ENCODE data around the gene SWSAP1.
"Not testable (repeated sequence)": the region's sequence is repeated elsewhere in the genome, so short reads cannot be mapped to it uniquely, and the experiment has no call there.

The SWSAP1 gene, protein sequence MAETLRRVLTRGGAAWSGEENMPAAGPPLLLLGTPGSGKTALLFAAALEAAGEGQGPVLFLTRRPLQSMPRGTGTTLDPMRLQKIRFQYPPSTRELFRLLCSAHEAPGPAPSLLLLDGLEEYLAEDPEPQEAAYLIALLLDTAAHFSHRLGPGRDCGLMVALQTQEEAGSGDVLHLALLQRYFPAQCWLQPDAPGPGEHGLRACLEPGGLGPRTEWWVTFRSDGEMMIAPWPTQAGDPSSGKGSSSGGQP

DNA sequence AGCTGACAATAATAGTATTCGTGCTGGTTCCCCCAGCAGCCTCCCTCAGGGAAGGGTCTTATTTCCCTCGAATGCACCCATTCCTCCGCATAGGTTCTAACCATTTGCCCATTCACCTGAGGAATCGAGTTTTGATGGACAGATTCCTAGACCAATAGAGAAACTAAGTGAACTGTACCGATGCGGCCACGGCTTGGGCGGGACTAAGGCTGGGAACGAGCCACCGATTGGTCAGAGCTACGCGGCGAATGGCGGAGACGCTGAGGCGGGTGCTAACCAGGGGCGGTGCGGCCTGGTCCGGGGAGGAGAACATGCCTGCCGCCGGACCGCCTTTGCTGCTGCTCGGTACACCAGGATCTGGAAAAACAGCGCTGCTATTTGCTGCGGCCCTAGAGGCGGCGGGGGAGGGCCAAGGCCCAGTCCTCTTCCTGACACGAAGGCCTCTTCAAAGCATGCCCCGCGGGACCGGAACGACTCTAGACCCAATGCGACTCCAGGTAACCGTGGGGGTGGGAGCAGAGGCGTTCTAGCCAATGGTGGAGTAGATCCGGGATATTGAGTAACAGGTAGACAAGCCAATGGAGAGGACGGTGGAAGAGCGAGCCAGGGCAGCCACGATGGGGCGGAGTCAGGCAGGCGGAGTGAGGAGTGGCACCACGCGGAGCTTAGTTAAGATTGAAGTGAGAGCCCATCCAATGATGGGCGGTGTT is at the start of gene SWSAP1:
TSS of gene SWSAP1 (plus strand) at position 234 of the 710 bp plus-strand sequence. CDS start at position 249, 15 bp downstream.
- H3K27me3 Mint-ChIP-seq: no peaks in the 10 kb centered on the region
- no peak within 1 kb of the TSS for H3K4me3 Mint-ChIP-seq
- DNase-seq (peak; percentile 98), ATAC-seq (replicated peaks) (peak; percentile 91 to 92)
- H3K9me3 Mint-ChIP-seq: peaks cover 0 to 2% of the 10 kb centered on the region in 2 donors
- peaks cover 23 to 27% of the 10 kb centered on the region in 2 donors for H3K4me1 Mint-ChIP-seq
- no peak within 1 kb of the TSS for H3K27ac Mint-ChIP-seq
- peaks cover 14 to 21% of the 10 kb centered on the region in 2 donors for H3K36me3 Mint-ChIP-seq

DNA sequence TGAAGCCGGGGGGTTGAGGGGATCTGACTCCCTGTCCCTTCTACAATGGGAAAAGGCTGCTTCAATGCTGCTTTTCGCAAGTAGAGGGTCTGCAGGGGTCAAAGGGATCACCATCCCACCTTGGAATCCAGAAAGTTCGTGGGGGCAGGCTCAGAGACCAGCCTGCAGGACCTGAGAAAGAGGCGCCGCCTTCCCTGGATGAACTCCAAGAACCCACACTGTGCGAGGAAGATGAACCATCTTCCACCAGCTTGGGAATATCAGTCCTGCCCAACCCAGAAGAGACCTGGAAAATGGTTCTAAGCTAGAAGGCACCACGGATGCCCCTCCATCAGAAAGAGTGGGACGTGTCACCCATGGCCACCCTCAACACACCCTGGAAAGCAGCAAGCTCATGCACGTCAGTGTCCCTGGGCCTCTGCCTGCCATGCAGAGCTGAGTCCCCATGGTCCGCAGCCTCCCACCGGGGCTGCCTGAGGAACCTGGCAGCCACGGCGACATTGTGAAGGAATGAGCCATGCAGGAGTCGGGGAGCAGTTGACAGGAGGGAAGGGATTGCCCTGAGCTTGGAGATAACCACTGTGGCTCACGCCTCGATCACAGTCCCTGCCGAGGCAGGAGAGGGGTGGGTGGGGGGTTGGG is 49.6 kb upstream of the SWSAP1 start:
- Mint-ChIP-seq H3K27ac (peak overlapping the region; percentile 96), H3K9me3 (no peaks in the 10 kb centered on the region), H3K27me3 (peaks cover 0 to 6% of the 10 kb centered on the region in 2 donors), H3K36me3 (peaks cover 2 to 4% of the 10 kb centered on the region in 2 donors), H3K4me3 (no peak overlapping the region), H3K4me1 (peaks cover 31 to 42% of the 10 kb centered on the region in 2 donors)
- no peak for DNase-seq
- ATAC-seq (replicated peaks): no peak

DNA sequence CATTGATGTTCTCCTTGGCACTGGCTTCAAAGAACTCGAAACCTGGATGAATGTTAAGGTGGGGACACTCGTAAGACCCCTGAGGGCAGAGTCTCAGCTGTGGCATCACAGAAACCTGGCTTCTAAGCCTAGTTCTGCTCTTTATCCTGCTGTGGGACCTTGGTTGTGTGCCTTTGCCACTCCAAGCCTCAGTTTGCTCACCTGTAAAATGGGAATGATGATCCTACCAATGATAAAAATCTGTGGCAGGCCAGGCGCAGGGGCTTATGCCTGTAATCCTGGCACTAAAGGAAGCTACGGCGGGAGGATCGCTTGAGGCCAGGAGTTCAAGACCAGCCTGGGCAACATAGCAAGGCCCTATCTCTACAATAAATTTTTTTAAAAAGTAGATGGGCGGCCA is 48.9 kb upstream of the SWSAP1 start:
- H3K4me3 Mint-ChIP-seq: no peak overlapping the region
- peaks cover 29 to 38% of the 10 kb centered on the region in 2 donors for H3K4me1 Mint-ChIP-seq
- ATAC-seq (replicated peaks) (no peak), DNase-seq (no peak)
- peaks cover 4 to 7% of the 10 kb centered on the region in 2 donors for H3K36me3 Mint-ChIP-seq
- no peaks in the 10 kb centered on the region for H3K9me3 Mint-ChIP-seq
- peaks cover 0 to 6% of the 10 kb centered on the region in 2 donors for H3K27me3 Mint-ChIP-seq
- H3K27ac Mint-ChIP-seq: no peak overlapping the region

DNA sequence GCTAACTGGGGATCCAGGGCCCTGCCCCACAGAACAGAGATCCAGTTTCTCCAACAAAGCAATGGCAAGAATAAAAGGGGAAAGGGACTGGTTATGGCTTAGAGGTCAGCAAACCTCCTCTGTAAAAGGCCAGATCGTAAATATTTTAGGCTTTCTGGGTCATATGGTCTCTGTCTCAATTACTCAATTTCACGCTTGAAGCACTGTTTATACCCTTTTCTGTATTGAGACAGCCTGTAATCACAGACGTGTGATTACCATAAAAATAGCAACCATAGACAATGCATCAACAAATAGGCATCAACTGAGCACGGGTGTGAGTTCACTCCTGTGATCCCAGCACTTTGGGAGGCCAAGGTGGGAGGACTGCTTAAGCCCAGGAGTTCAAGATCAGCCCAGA is 44.3 kb upstream of the SWSAP1 start:
- DNase-seq: no peak

DNA sequence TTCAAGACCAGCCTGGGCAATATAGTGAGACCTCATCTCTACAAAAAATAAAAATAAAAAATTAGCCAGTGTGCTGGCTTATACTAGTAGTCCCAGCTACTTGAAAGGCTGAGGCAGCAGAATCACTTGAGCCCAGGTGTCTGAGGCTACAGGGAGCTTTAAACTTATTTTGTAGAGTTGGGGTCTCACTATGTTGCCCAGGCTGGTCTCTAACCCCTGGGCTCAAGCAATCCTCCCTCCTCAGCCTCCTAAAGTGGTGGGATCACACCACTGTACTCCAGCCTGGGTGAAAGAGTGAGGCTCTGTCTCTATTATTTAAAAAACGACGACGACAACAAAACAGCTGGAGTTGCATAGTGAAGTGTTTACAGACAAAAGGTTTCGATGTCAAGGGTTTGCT is 43.0 kb upstream of the SWSAP1 start:
- Mint-ChIP-seq H3K27ac (no peak overlapping the region), H3K27me3 (no peaks in the 10 kb centered on the region), H3K36me3 (peaks cover 20 to 43% of the 10 kb centered on the region in 2 donors), H3K4me1 (no peaks in the 10 kb centered on the region), H3K4me3 (no peak overlapping the region), H3K9me3 (peaks cover 5% of the 10 kb centered on the region in 2 donors)
- ATAC-seq (replicated peaks): no peak
- DNase-seq: no peak

More for the DNA sequence above, 44.3 kb upstream of the SWSAP1 start:
- Mint-ChIP-seq H3K4me3 (no peak overlapping the region), H3K27ac (no peak overlapping the region), H3K4me1 (no peaks in the 10 kb centered on the region), H3K9me3 (peaks cover 0 to under 1% of the 10 kb centered on the region in 2 donors), H3K27me3 (no peaks in the 10 kb centered on the region), H3K36me3 (peaks cover 13 to 30% of the 10 kb centered on the region in 2 donors)
- no peak for ATAC-seq (replicated peaks)

DNA sequence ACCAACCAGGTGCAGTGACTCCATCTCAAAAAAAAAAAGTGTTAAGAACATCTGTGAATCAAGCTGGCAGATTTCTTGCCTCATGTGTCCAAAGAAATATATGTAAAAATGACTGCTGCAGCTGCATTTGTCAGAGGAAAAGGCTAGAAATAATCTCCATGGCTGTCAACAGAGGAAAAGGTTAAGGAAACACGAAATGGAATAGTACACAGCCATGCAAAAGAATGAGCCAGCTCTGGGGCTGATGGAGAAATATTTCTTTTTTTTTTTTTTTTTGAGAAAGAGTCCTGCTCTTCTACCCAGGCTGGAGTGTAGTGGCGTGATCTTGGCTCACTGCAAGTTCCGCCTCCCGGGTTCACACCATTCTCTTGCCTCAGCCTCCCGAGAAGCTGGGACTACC is 41.6 kb upstream of the SWSAP1 start:
- no peak overlapping the region for H3K4me3 Mint-ChIP-seq
- no peak overlapping the region for H3K27ac Mint-ChIP-seq
- H3K36me3 Mint-ChIP-seq: peaks cover 18 to 44% of the 10 kb centered on the region in 2 donors
- H3K27me3 Mint-ChIP-seq: no peaks in the 10 kb centered on the region
- no peaks in the 10 kb centered on the region for H3K4me1 Mint-ChIP-seq
- ATAC-seq (replicated peaks) (no peak), DNase-seq (no peak)
- peaks cover 5% of the 10 kb centered on the region in 2 donors for H3K9me3 Mint-ChIP-seq

DNA sequence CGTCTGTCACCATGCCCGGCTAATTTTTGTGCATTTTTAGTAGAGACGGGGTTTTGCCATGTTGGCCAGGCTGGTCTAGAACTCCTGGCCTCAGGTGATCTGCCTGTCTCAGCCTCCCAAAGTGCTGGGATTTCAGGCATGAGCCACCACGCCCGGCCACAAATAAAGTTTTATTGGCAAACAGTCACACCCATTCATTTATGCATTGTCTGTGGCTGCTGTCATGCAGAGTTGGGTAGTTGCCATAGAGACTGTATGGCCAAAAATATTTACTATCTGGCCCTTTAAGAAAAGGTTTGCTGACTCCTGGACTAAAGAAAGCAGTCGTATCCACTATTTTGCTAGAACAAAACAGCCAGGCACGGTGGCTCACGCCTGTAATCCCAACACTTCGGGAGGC is 40.6 kb upstream of the SWSAP1 start:
- H3K36me3 Mint-ChIP-seq: peaks cover 18 to 44% of the 10 kb centered on the region in 2 donors
- H3K9me3 Mint-ChIP-seq, H3K4me1 Mint-ChIP-seq, DNase-seq, H3K27me3 Mint-ChIP-seq, H3K4me3 Mint-ChIP-seq: not testable (repeated sequence)
- ATAC-seq (replicated peaks): peak in 1 of 2 donors; percentile 56
- peak overlapping the region; percentile 42 for H3K27ac Mint-ChIP-seq

DNA sequence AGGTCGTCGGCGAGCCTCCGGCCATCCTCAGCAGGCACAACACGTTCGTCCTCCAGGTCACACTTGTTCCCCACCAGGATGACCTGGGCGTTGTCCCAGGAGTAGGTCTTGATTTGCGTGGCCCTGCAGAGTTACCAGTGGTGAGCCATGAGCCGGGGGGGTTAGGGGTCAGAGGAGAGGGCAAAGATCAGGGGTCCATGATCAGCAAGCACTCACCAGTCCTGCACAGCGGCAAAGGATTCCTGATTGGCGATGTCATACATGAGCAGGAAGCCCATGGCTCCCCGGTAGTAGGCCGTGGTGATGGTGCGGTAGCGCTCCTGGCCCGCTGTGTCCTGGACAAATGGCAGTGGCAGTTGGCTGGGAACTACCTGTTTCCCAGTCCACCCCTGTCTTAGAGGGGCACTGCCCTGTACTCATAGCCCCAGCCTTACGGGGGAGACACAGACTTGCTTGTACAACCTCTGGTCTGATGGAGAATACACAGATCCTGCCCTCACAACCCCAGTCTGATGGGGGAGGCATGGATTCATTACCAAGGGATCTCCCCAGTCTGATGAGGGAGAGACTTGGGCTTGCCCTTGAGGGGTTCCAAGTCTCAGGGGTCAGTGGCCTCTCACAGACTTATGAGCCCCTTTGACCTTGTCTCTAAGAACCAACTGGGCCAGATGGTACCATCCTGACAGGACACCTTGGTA is 38.9 kb upstream of the SWSAP1 start:
- DNase-seq: no peak
- ATAC-seq (replicated peaks): no peak

DNA sequence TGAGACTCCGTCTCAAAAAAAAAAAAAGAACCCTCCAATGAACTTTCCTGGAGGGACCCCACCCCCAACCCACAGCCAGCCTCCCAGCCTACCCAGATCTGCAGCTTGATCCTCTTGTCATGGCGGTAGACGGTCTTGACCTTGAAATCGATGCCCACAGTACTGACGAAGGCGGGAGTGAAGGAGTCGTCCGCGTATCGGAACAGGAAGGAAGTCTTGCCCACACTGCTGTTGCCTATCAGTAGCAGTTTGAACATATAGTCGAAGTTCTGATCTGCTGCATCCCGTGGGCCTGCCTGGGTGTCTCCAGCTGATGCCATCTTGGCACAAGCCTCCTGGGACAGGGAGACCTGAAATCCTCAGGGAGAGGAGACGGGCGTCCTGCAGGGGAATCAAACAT is 37.4 kb upstream of the SWSAP1 start:
- ATAC-seq (replicated peaks) (peak in 1 of 2 donors; percentile 12), DNase-seq (no peak)
- Mint-ChIP-seq H3K27me3 (no peaks in the 10 kb centered on the region), H3K9me3 (peaks cover 5% of the 10 kb centered on the region in 2 donors), H3K36me3 (peaks cover 16 to 37% of the 10 kb centered on the region in 2 donors), H3K4me1 (peaks cover 9 to 21% of the 10 kb centered on the region in 2 donors), H3K27ac (no peak overlapping the region), H3K4me3 (no peak overlapping the region)

More for the DNA sequence above, 38.9 kb upstream of the SWSAP1 start:
- peaks cover 5% of the 10 kb centered on the region in 2 donors for H3K9me3 Mint-ChIP-seq
- peaks cover 9 to 21% of the 10 kb centered on the region in 2 donors for H3K4me1 Mint-ChIP-seq
- no peaks in the 10 kb centered on the region for H3K27me3 Mint-ChIP-seq
- H3K27ac Mint-ChIP-seq: no peak overlapping the region
- H3K36me3 Mint-ChIP-seq: peaks cover 18 to 37% of the 10 kb centered on the region in 2 donors
- H3K4me3 Mint-ChIP-seq: no peak overlapping the region

DNA sequence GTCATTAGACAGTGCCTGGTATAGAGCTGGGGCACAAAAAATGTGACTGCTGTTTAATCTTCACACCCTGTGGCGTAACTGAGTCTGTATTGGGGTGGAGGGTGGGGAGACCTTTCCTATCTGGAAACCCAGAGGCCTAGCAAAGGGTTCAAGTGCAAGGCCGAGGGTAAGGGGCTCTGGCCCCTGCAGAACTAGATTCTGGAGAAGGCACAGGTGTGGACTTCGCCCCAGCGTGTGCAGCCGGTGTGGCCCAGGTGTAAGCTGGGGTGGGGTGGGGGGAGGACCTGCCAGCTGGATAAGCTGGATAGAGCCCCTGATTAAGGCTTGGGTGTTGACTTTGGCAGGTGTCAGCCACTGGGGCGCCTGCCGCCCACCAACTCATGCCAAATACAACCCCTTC is 36.3 kb upstream of the SWSAP1 start:
- Mint-ChIP-seq H3K36me3 (peaks cover 15 to 37% of the 10 kb centered on the region in 2 donors), H3K4me3 (no peak overlapping the region), H3K27me3 (no peaks in the 10 kb centered on the region), H3K27ac (no peak overlapping the region), H3K4me1 (peaks cover 10 to 21% of the 10 kb centered on the region in 2 donors), H3K9me3 (peaks cover 5% of the 10 kb centered on the region in 2 donors)
- DNase-seq: no peak
- no peak for ATAC-seq (replicated peaks)

DNA sequence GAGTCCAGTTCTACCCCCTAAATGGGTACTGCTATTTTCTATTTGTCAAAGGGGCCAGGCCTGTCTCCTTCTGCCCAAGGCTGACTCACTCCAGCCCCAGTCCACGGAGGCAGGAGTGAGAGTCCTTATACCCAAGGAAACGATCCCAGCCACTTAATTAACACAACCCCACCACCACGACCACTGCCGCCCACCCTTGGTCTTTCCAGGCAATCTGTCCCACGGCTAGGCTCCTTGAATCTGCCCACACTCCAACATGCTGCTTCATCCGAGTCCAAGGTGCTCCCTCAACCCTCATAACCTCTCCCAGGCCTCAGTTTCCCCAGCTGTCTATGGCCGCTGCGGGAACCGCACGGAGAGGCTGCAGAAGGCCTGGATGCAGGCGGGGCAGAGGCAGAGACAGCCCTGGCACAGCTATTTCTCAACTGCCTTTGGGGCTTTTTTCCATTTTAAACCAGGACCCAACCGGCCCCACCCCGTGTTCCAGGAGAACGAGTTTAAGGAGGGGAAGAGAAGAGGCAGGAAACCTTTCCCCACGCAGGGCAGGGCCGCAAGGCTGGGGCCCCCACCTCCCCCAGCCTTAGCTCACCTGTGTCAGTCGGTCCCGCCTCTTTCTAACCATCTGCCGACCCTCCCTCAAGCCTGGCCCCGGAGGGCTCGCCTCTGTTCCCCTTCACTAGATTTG is 35.8 kb upstream of the SWSAP1 start:
- DNase-seq (no peak), ATAC-seq (replicated peaks) (no peak)
- H3K4me3 Mint-ChIP-seq: peak overlapping the region; percentile 84 to 88
- H3K36me3 Mint-ChIP-seq: peaks cover 15 to 31% of the 10 kb centered on the region in 2 donors
- no peak overlapping the region for H3K27ac Mint-ChIP-seq
- peaks cover 10 to 21% of the 10 kb centered on the region in 2 donors for H3K4me1 Mint-ChIP-seq
- H3K27me3 Mint-ChIP-seq: no peaks in the 10 kb centered on the region
- H3K9me3 Mint-ChIP-seq: peaks cover 5% of the 10 kb centered on the region in 2 donors

DNA sequence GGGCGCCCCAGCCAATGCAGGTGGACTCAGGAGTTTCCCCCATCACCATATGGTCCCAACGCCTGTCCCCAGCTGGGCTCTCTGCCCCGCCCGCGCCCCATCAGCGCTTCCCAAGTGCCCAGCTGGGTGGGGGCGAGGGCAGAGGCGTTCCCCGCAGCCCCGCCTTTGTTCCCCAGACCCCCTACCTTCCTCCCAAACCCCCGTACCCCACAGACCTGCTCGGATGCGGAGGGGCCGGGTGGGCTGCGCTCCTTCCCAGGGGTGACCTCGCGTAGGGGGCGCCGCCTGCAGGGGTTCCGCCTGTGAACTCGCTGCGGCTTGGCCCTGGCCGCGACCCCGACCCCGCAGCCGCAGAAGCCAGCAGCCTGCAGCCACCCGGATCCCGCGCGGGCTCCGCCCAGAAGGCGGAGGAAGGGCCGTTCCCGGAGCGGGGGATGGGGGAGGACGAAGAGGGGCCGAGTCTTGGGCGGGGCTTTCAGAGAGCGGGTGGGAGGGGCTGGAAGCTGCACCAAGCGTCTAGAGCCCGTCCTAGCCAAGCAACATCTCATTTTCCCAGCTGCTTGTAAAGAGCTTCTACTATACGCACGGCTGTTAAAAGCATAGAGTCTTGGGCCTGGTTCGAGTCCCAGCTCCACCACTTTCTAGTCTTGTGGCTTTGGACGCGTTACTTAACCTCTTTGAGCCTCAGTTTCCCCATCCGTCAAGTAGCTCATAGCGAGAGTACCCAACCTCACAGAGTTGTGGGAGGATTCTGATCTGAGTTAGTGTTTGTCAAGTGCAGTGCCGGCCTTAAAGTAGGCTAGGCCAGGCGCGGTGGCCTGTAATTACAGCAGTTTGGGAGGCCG is 35.0 kb upstream of the SWSAP1 start, which contains the start of gene RAB3D:
TSS of gene RAB3D (minus strand) at position 404 of the 845 bp plus-strand sequence. CDS start 2,258 bp downstream, outside the sequence.
- Mint-ChIP-seq H3K27ac (peak within 1 kb of the TSS; percentile 75), H3K4me3 (peak within 1 kb of the TSS; percentile 84 to 88), H3K9me3 (peaks cover 5% of the 10 kb centered on the region in 2 donors), H3K36me3 (peaks cover 12 to 26% of the 10 kb centered on the region in 2 donors), H3K27me3 (no peaks in the 10 kb centered on the region), H3K4me1 (peaks cover 12 to 24% of the 10 kb centered on the region in 2 donors)
- ATAC-seq (replicated peaks): peak; percentile 97 to 98
- DNase-seq: peak; percentile 66

DNA sequence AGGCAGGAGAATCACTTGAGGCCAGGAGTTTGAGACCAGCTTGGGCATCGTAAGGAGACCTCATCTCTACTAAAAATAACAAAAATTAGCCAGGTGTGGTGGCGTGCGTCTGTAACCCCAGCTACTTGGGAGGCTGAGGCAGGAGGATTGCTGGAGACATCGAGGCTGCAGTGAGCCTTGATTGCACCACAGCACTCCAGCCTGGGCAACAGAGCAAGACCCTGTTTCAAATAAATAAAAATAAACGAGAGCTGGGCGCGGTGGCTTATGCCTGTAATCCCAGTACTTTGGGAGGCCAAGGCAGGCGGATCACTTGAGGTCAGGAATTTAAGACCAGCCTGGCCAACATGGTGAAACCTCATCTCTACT is 34.4 kb upstream of the SWSAP1 start:
- H3K9me3 Mint-ChIP-seq; H3K27ac Mint-ChIP-seq; ATAC-seq (replicated peaks); H3K27me3 Mint-ChIP-seq; DNase-seq: not testable (repeated sequence)
- H3K4me1 Mint-ChIP-seq: peaks cover 15 to 30% of the 10 kb centered on the region in 2 donors
- peak overlapping the region; percentile 84 to 88 for H3K4me3 Mint-ChIP-seq
- H3K36me3 Mint-ChIP-seq: peaks cover 10 to 22% of the 10 kb centered on the region in 2 donors
